GM23338 (cell line): ENCODE results near the gene KLK1. TPM values are rescaled to one million over a fixed set of nuclear protein-coding genes. Genes with fewer than 3 reads are reported as not detected.

ENCODE experiments used
- ATAC-seq: fragments of 200-7000 bp; cut with Tn5 transposase; 3 replicates; pipeline ENCODE4 v1.9.1; 2020
- DNase-seq: peaks from one replicate; pipeline ENCODE4 v3.0.0-alpha.2; 2015; ENCODE audit warnings: low spot score
- H2AFZ ChIP-seq: fragments of 200-600 bp; sonication (generic); 2 replicates; pipeline ENCODE4 v1.8.0; 2016; ENCODE audit warnings: antibody characterized with exemption, mild to moderate bottlenecking, moderate library complexity
- H3F3A ChIP-seq: fragments of 200-600 bp; sonication (generic); replicated peaks from 2 replicates; pipeline ENCODE4 v1.8.0; 2017; ENCODE audit warnings: antibody characterized with exemption, mixed run types, low read depth
- H3K27ac ChIP-seq: fragments of 200-600 bp; sonication (generic); 2 replicates; pipeline ENCODE4 v1.6.1; 2016; ENCODE audit warnings: low read depth
- H3K27me3 ChIP-seq: fragments of 200-600 bp; sonication (generic); 2 replicates; pipeline ENCODE4 v1.8.0; 2016; ENCODE audit warnings: mild to moderate bottlenecking, mixed run types, moderate library complexity; ENCODE audit not compliant: insufficient read depth
- H3K36me3 ChIP-seq: fragments of 200-600 bp; sonication (generic); 2 replicates; pipeline ENCODE4 v1.8.0; 2016; ENCODE audit warnings: mild to moderate bottlenecking; ENCODE audit not compliant: insufficient read depth
- H3K4me1 ChIP-seq: fragments of 200-600 bp; sonication (generic); 2 replicates; pipeline ENCODE4 v1.8.0; 2016; ENCODE audit warnings: mild to moderate bottlenecking, moderate library complexity; ENCODE audit not compliant: insufficient read depth
- H3K4me2 ChIP-seq: fragments of 200-600 bp; sonication (generic); 2 replicates; pipeline ENCODE4 v1.7.1; 2017; ENCODE audit warnings: mixed run types
- H3K4me3 ChIP-seq: fragments of 200-600 bp; sonication (generic); 2 replicates; pipeline ENCODE4 v1.6.1; 2016; ENCODE audit warnings: mixed run types
- H3K79me2 ChIP-seq: fragments of 200-600 bp; sonication (generic); replicated peaks from 2 replicates; pipeline ENCODE4 v1.8.0; 2017; ENCODE audit warnings: mild to moderate bottlenecking; ENCODE audit not compliant: insufficient read depth
- H3K9me2 ChIP-seq: fragments of 200-600 bp; sonication (generic); 2 replicates; pipeline ENCODE4 v1.8.0; 2017; ENCODE audit not compliant: insufficient read depth
- H4K20me1 ChIP-seq: fragments of 200-600 bp; sonication (generic); replicated peaks from 2 replicates; pipeline ENCODE4 v1.8.0; 2017; ENCODE audit warnings: mild to moderate bottlenecking; ENCODE audit not compliant: insufficient read depth
- H3K27ac Mint-ChIP-seq: 2 replicates; pipeline ENCODE4 v1.8.0; 2020; ENCODE audit warnings: inconsistent platforms, mild to moderate bottlenecking, moderate library complexity, mixed read lengths
- H3K27me3 Mint-ChIP-seq: 3 replicates; pipeline ENCODE4 v1.8.0; 2022; ENCODE audit warnings: low read depth, mild to moderate bottlenecking, moderate library complexity, mixed read lengths, inconsistent platforms; ENCODE audit not compliant: insufficient read depth, poor library complexity
- H3K36me3 Mint-ChIP-seq: 3 replicates; pipeline ENCODE4 v1.8.0; 2021; ENCODE audit warnings: low read depth, mild to moderate bottlenecking, inconsistent platforms, moderate library complexity, mixed read lengths
- H3K4me1 Mint-ChIP-seq: 3 replicates; pipeline ENCODE4 v1.8.0; 2020; ENCODE audit warnings: mild to moderate bottlenecking, inconsistent platforms, mixed read lengths
- H3K4me3 Mint-ChIP-seq: 3 replicates; pipeline ENCODE4 v1.8.0; 2021; ENCODE audit warnings: moderate library complexity, mild to moderate bottlenecking, inconsistent platforms, mixed read lengths
- H3K9me3 Mint-ChIP-seq: 3 replicates; pipeline ENCODE4 v1.8.0; 2020; ENCODE audit warnings: moderate library complexity, mild to moderate bottlenecking, inconsistent platforms, mixed read lengths
- CREB1 ChIP-seq: fragments of 250-450 bp; sonication (Bioruptor Pico); IDR thresholded peaks from 2 replicates; pipeline ENCODE4 v1.5.0; 2020; ENCODE audit warnings: low read depth, mild to moderate bottlenecking, moderate library complexity
- CTCF ChIP-seq, 2 experiments: fragments of 200-600 bp in 1 of 2; sonication (generic) in 1 of 2; conservative IDR thresholded peaks; 2 replicates each; pipeline versions ENCODE4 v1.5.1 to v1.6.1; 2016 to 2017; ENCODE audit warnings: antibody characterized with exemption in 2 of 2, low read depth in 2 of 2, mild to moderate bottlenecking in 2 of 2, moderate library complexity in 1 of 2
- EZH2phosphoT487 ChIP-seq: fragments of 200-600 bp; sonication (generic); IDR thresholded peaks from one replicate; pipeline ENCODE4 v1.8.1; 2018; ENCODE audit warnings: antibody characterized with exemption; ENCODE audit not compliant: unreplicated experiment
- JUNB ChIP-seq: IDR thresholded peaks from one replicate; pipeline ENCODE4 v1.6.1; 2016; ENCODE audit warnings: antibody characterized with exemption; ENCODE audit not compliant: unreplicated experiment
- NANOG ChIP-seq: IDR thresholded peaks from 2 replicates; pipeline ENCODE4 v1.6.1; 2016; ENCODE audit warnings: antibody characterized with exemption, borderline replicate concordance
- POLR2AphosphoS5 ChIP-seq: IDR thresholded peaks from 2 replicates; pipeline ENCODE4 v1.6.1; 2016; ENCODE audit warnings: antibody characterized with exemption, low read depth
- REST ChIP-seq: IDR thresholded peaks from one replicate; pipeline ENCODE4 v1.6.1; 2018; ENCODE audit warnings: antibody characterized with exemption; ENCODE audit not compliant: unreplicated experiment
- ZNF331 ChIP-seq: fragments of 250-450 bp; sonication (Bioruptor Pico); IDR thresholded peaks from 2 replicates; pipeline ENCODE4 v1.5.0; 2020; ENCODE audit warnings: low read depth, mild to moderate bottlenecking, moderate library complexity
- polyA plus RNA-seq: library from polyadenylated mRNA; unstranded; fragments of >200 nt; fragmentation: Nextera tagmentation; extraction: Ambion mirVana; gene quantifications from 2 replicates; pipeline ENCODE4 v1.2.1, GENCODE V29; 2016
- total RNA-seq: library from RNA; depleted of rRNA; stranded (reverse); fragments of >200 nt; shearing (Covaris generic); gene quantifications from 2 replicates; pipeline ENCODE4 v1.2.3, GENCODE V29; 2014

The KLK1 gene
- total and polyA plus RNA-seq, 2 experiments from 2014 or later = 0.31 to 3.0 TPM

DNA sequence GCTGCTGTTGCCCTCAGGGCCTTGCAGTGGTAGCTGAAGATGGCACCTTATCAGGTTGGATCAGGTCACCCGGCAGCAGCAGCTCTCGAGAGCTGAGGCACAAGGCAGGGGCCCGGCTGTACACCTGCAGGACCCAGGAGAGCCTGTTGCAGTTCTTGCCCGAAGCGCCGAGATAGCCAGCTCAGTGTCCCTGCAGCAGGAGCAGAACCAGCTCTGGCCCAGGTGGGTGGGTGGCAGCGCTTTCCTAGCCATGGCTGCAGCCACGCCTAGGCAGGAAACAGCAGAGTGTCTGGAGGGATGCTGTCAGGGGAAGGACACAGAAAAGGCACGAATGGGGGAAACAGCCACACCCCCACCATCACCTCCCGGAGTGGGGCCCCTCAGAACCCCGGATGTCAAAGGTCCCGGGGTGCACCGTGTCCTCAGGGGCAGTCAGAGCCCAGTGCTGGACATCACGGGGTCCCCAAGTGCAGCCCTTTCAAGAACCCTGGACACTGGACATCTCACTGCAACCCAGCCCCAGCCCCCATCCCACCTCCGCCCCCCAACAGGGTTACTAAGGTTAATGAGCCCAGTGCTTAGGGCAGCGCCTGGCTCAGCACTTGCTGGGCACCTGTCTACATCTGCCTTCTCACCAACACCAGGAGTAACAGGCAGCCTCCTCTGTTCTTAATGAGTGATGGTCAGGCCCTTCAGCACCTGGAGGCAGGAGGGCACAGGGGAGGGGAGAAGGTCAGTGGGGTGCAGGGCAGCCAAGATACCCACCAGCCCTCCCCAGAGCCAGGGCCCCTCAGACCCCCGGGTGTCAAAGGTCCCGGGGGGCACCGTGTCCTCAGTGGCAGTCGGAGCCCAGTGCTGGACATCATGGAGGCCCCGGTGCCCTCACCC is 24.7 kb downstream of the KLK1 start:
- Histone ChIP-seq H3K27ac (no peak overlapping the region), H4K20me1 (peaks cover 75% of the 10 kb centered on the region), H2AFZ (no peak overlapping the region), H3K79me2 (peaks cover 47% of the 10 kb centered on the region), H3F3A (peaks cover 69% of the 10 kb centered on the region), H3K4me2 (no peak overlapping the region), H3K4me3 (no peak overlapping the region), H3K4me1 (peaks cover 17% of the 10 kb centered on the region), H3K36me3 (peaks cover 30% of the 10 kb centered on the region), H3K27me3 (no peaks in the 10 kb centered on the region), H3K9me2 (no peaks in the 10 kb centered on the region)
- ATAC-seq (no peak), DNase-seq (no peak)
- H3K27me3 Mint-ChIP-seq = peaks cover 29% of the 10 kb centered on the region
- peaks cover 79% of the 10 kb centered on the region for H3K36me3 Mint-ChIP-seq
- H3K27ac Mint-ChIP-seq = no peak overlapping the region
- TF ChIP-seq REST (no peak), ZNF331 (no peak), JUNB (no peak), NANOG (no peak), EZH2phosphoT487 (no peak), CTCF (conservative IDR thresholded peaks at IDR 0.05; ENCODE audit: low read depth in 2 of 2) (no peak), CREB1 (CRISPR knock-in tag) (no peak), POLR2AphosphoS5 (no peak; the same call in 1 of the 2 replicates)
- no peak overlapping the region for H3K4me3 Mint-ChIP-seq
- H3K4me1 Mint-ChIP-seq = peaks cover 25% of the 10 kb centered on the region
- H3K9me3 Mint-ChIP-seq = peaks cover 6% of the 10 kb centered on the region; the same call in 2 of the 3 replicates
